SK-N-SH (cell line): ENCODE data around the gene DNAJC4. TPM values are rescaled to one million over a fixed set of nuclear protein-coding genes. Genes with fewer than 3 reads are reported as not detected.
A peak's percentile ranks its signal among the peaks of the same experiment; 100 is the strongest.

Experiments used
- CTCF ChIA-PET: fragments of 300-600, 350-600 bp; formaldehyde crosslinking; extraction: SDS; loops from one replicate; lab custom pipeline; 2021; lab: Yijun Ruan, JAX
- POLR2A ChIA-PET: fragments of 350-600 bp; sonication (Branson Sonifier 250); formaldehyde crosslinking; extraction: SDS; loops from one replicate; lab custom pipeline; 2020; ENCODE audit warnings: antibody characterized with exemption, inconsistent platforms; lab: Yijun Ruan, JAX
- DNase-seq: peaks from one replicate; pipeline ENCODE4 v3.0.0; 2012
- H2AFZ ChIP-seq: fragments of 200-600 bp; sonication (generic); 2 replicates; pipeline ENCODE4 v1.8.1; 2016; ENCODE audit warnings: antibody characterized with exemption, mild to moderate bottlenecking, low read depth
- H3F3A ChIP-seq: fragments of 200-600 bp; sonication (generic); replicated peaks from 2 replicates; pipeline ENCODE3; 2016; ENCODE audit warnings: antibody characterized with exemption, mild to moderate bottlenecking; ENCODE audit not compliant: insufficient read depth
- H3K27ac ChIP-seq, 2 experiments: fragments of 200-500 bp in 1 of 2; fragments of 200-600 bp in 1 of 2; sonication (Bioruptor generic) in 1 of 2; sonication (generic), shearing (Covaris generic) in 1 of 2; 2 replicates each; pipeline versions ENCODE4 v1.5.1 to v1.6.1; 2014 to 2016; ENCODE audit warnings: low read depth in 2 of 2, inconsistent platforms in 1 of 2, low read length in 1 of 2, mild to moderate bottlenecking in 1 of 2, mixed read lengths in 1 of 2
- H3K27me3 ChIP-seq: fragments of 200-600 bp; sonication (generic), shearing (Covaris generic); 2 replicates; pipeline ENCODE4 v1.6.1; 2016; ENCODE audit warnings: mixed run types; ENCODE audit not compliant: insufficient read depth
- H3K36me3 ChIP-seq, 2 experiments: fragments of 200-500 bp in 1 of 2; fragments of 200-600 bp in 1 of 2; sonication (Bioruptor generic) in 1 of 2; sonication (generic) in 1 of 2; replicated peaks in 1 of 2; 2 replicates each; pipeline versions ENCODE3 to v1.5.1; 2014 to 2016; ENCODE audit warnings: low read length in 1 of 2, mild to moderate bottlenecking in 1 of 2; ENCODE audit not compliant: insufficient read depth in 2 of 2, control insufficient read depth in 1 of 2
- H3K4me1 ChIP-seq, 2 experiments: fragments of 200-500 bp in 1 of 2; fragments of 200-600 bp in 1 of 2; sonication (Bioruptor generic) in 1 of 2; sonication (generic), shearing (Covaris generic) in 1 of 2; 2 replicates each; pipeline versions ENCODE4 v1.5.1 to v1.6.1; 2014 to 2016; ENCODE audit warnings: low read depth in 1 of 2, low read length in 1 of 2, mixed run types in 1 of 2; ENCODE audit not compliant: insufficient read depth in 2 of 2, control insufficient read depth in 1 of 2
- H3K4me2 ChIP-seq: fragments of 200-600 bp; sonication (generic), shearing (Covaris generic); 2 replicates; pipeline ENCODE4 v1.6.1; 2017; ENCODE audit warnings: mixed run types
- H3K4me3 ChIP-seq, 2 experiments: fragments of 200-500 bp in 1 of 2; fragments of 200-600 bp in 1 of 2; sonication (Bioruptor generic) in 1 of 2; sonication (generic), shearing (Covaris generic) in 1 of 2; 2 replicates each; pipeline versions ENCODE4 v1.5.1 to v1.8.1; 2014 to 2016; ENCODE audit warnings: low read depth in 2 of 2, inconsistent platforms in 1 of 2, low read length in 1 of 2, mild to moderate bottlenecking in 1 of 2, mixed read lengths in 1 of 2, moderate library complexity in 1 of 2
- H3K79me2 ChIP-seq: fragments of 200-600 bp; sonication (generic); 2 replicates; pipeline ENCODE4 v1.8.1; 2017; ENCODE audit warnings: mild to moderate bottlenecking; ENCODE audit not compliant: insufficient read depth
- H3K9ac ChIP-seq: fragments of 200-600 bp; sonication (generic); 2 replicates; pipeline ENCODE4 v1.6.1; 2017; ENCODE audit warnings: mixed run types
- H3K9me2 ChIP-seq: fragments of 200-600 bp; sonication (generic); 2 replicates; pipeline ENCODE4 v1.6.1; 2017; ENCODE audit warnings: mixed run types
- H3K9me3 ChIP-seq: fragments of 200-600 bp; sonication (generic); 2 replicates; pipeline ENCODE4 v1.6.1; 2017; ENCODE audit warnings: mixed run types, mild to moderate bottlenecking, moderate library complexity
- H4K20me1 ChIP-seq: fragments of 200-600 bp; sonication (generic); 2 replicates; pipeline ENCODE4 v1.6.1; 2017; ENCODE audit warnings: mild to moderate bottlenecking, mixed run types; ENCODE audit not compliant: insufficient read depth
- CHD2 ChIP-seq: fragments of 150-350 bp; IDR thresholded peaks from 2 replicates; pipeline ENCODE4 v1.6.1; 2018; ENCODE audit warnings: low read length; ENCODE audit not compliant: partially characterized antibody
- ELF1 ChIP-seq: IDR thresholded peaks from 2 replicates; pipeline ENCODE4 v1.4.0; 2012
- EP300 ChIP-seq, 2 experiments: IDR thresholded peaks; 2 replicates each; pipeline versions ENCODE4 v1.4.0 to v1.6.1; 2012; ENCODE audit warnings: borderline replicate concordance in 1 of 2, low read depth in 1 of 2, low read length in 1 of 2
- FOXJ3 ChIP-seq: sonication (generic); formaldehyde crosslinking; IDR thresholded peaks from 2 replicates; pipeline ENCODE4 v1.5.1; 2020; ENCODE audit warnings: mild to moderate bottlenecking, missing genetic modification reagents
- FOXM1 ChIP-seq: IDR thresholded peaks from 2 replicates; pipeline ENCODE4 v1.4.0; 2012; ENCODE audit warnings: low read depth, mild to moderate bottlenecking
- GABPA ChIP-seq: IDR thresholded peaks from 2 replicates; pipeline ENCODE4 v1.4.0; 2012; ENCODE audit warnings: low read depth, mild to moderate bottlenecking
- GATA2 ChIP-seq: sonication (generic); formaldehyde crosslinking; IDR thresholded peaks from 2 replicates; pipeline ENCODE4 v1.5.0; 2020; ENCODE audit warnings: mild to moderate bottlenecking, missing genetic modification reagents
- IRF3 ChIP-seq: fragments of 150-350 bp; IDR thresholded peaks from 2 replicates; pipeline ENCODE4 v1.6.1; 2016; ENCODE audit warnings: mild to moderate bottlenecking, low read depth, low read length
- JUND ChIP-seq: IDR thresholded peaks from 2 replicates; pipeline ENCODE4 v1.4.0; 2012
- MEF2A ChIP-seq: IDR thresholded peaks from 2 replicates; pipeline ENCODE4 v1.4.0; 2012; ENCODE audit warnings: low read depth, borderline replicate concordance
- MXI1 ChIP-seq: IDR thresholded peaks from 2 replicates; pipeline ENCODE4 v1.6.1; 2012; ENCODE audit warnings: mild to moderate bottlenecking, low read depth, low read length, improper control_type of control experiment
- NFIC ChIP-seq: IDR thresholded peaks from 2 replicates; pipeline ENCODE4 v1.4.0; 2012; ENCODE audit warnings: borderline replicate concordance
- NRF1 ChIP-seq: IDR thresholded peaks from 2 replicates; pipeline ENCODE4 v1.6.1; 2012; ENCODE audit warnings: low read depth, mild to moderate bottlenecking, low read length
- POLR2AphosphoS5 ChIP-seq: IDR thresholded peaks from 2 replicates; pipeline ENCODE4 v1.6.1; 2012; ENCODE audit warnings: low read depth, low read length
- RCOR1 ChIP-seq: fragments of 150-350 bp; IDR thresholded peaks from 2 replicates; pipeline ENCODE4 v1.6.1; 2017; ENCODE audit warnings: antibody characterized with exemption, low read length
- RFX5 ChIP-seq: IDR thresholded peaks from 2 replicates; pipeline ENCODE4 v1.6.1; 2012; ENCODE audit warnings: mild to moderate bottlenecking, improper control_type of control experiment, low read length
- RXRA ChIP-seq: IDR thresholded peaks from 2 replicates; pipeline ENCODE4 v1.4.0; 2012; ENCODE audit warnings: low read depth, mild to moderate bottlenecking, borderline replicate concordance
- SMC3 ChIP-seq: IDR thresholded peaks from 2 replicates; pipeline ENCODE4 v1.6.1; 2012; ENCODE audit warnings: low read depth, low read length, improper control_type of control experiment
- TAF1 ChIP-seq: IDR thresholded peaks from 2 replicates; pipeline ENCODE4 v1.6.1; 2012; ENCODE audit warnings: low read depth, mild to moderate bottlenecking, low read length, moderate library complexity, borderline replicate concordance
- TCF12 ChIP-seq: IDR thresholded peaks from 2 replicates; pipeline ENCODE4 v1.4.0; 2012
- USF1 ChIP-seq: IDR thresholded peaks from 2 replicates; pipeline ENCODE4 v1.4.0; 2012; ENCODE audit warnings: low read depth, borderline replicate concordance
- USF2 ChIP-seq: fragments of 150-350 bp; IDR thresholded peaks from 2 replicates; pipeline ENCODE4 v1.6.1; 2017; ENCODE audit warnings: antibody characterized with exemption, low read length, low read depth, borderline replicate concordance
- WGBS: methylation state at CpG from one replicate; pipeline ENCODE4 v1.1.6; 2017; ENCODE audit warnings: low lambda C conversion rate; 5-methylcytosine and 5-hydroxymethylcytosine counted together
- polyA plus RNA-seq, 3 experiments: library from polyadenylated mRNA; depleted of rRNA; stranded (reverse); fragments of >200 nt; gene quantifications; 2 replicates each; pipeline ENCODE4 v1.2.3, GENCODE V29; 2012

Gene DNAJC4
- polyA plus RNA-seq, 1 of the 3 experiments (the other 2 are of a cell fraction): 52.1 TPM

- Histone ChIP-seq H3K27ac (peak overlapping the region in 1 of 2 experiments; percentile 94; a peak in 2 of 4 replicates), H3K4me1 (peaks cover 12 to 55% of the 10 kb centered on the region in 2 experiments; a peak in 3 of 4 replicates), H3F3A (peaks cover 16% of the 10 kb centered on the region), H3K4me3 (no peak overlapping the region), H3K79me2 (no peaks in the 10 kb centered on the region; the same call in none of the 2 replicates), H3K9me2 (no peaks in the 10 kb centered on the region), H3K9me3 (no peaks in the 10 kb centered on the region), H3K4me2 (no peak overlapping the region), H2AFZ (no peak overlapping the region), H3K27me3 (no peaks in the 10 kb centered on the region), H3K9ac (no peak overlapping the region), H4K20me1 (no peaks in the 10 kb centered on the region), H3K36me3 (peaks cover 27 to 31% of the 10 kb centered on the region in 2 experiments)
- TF ChIP-seq RFX5 (no peak), MEF2A (no peak), NFIC (no peak), USF1 (no peak), GABPA (no peak), USF2 (no peak), GATA2 (CRISPR knock-in tag) (peak; percentile 93), NRF1 (no peak), TAF1 (no peak), ELF1 (no peak), POLR2AphosphoS5 (no peak), FOXM1 (no peak), RXRA (no peak), CHD2 (peak; percentile 60), IRF3 (no peak), JUND (no peak), SMC3 (peak; percentile 6; the same call in 1 of the 2 replicates), RCOR1 (peak; percentile 78), TCF12 (no peak), MXI1 (peak; percentile 88), EP300 (IDR thresholded peaks at IDR 0.05; ENCODE audit: borderline replicate concordance in 1 of 2, low read depth in 1 of 2, low read length in 1 of 2) (peak in 1 of 2 experiments; percentile 96; a peak in 2 of 4 replicates), FOXJ3 (CRISPR knock-in tag) (no peak)
- ChIA-PET POLR2A (interaction anchor here (1.0 to 2.8 kb wide), 9 partner anchors 9 to 53 kb away, joined by 3 to 41 read pairs (median 5); partner anchors contain the start of genes FKBP2, NUDT22, PLCB3 and PPP1R14B), CTCF (interaction anchor here (0.9 to 5.7 kb wide), 12 partner anchors 11 to 496 kb away, joined by 3 to 119 read pairs (median 6); partner anchors contain the start of genes NUDT22, PLCB3, PPP1R14B and TRPT1)
- peak; percentile 83 for DNase-seq
- 71% methylated on average over 7 of the region's 10 CpGs for WGBS
Observed at GRCh38 chr11:64264371-64264852, 34.1 kb downstream of the DNAJC4 start.
